Measurements from ENCODE around the gene FDPS.

- no peak for TF ChIP-seq POLR2AphosphoS5 (IDR thresholded peaks at IDR 0.05; ENCODE audit: low read depth, low read length)
- TF ChIP-seq TAF1 (IDR thresholded peaks at IDR 0.05; ENCODE audit: borderline replicate concordance, insufficient read depth, low read length): 0 out of 2 replicates have a peak, but pooled peaks have one; percentile 31
- TF ChIP-seq REST (IDR thresholded peaks at IDR 0.05; ENCODE audit: insufficient read depth in 1 of 2, low read depth in 2 of 2, low read length in 2 of 2): no peak
- no peak for TF ChIP-seq SIN3A (IDR thresholded peaks at IDR 0.05; ENCODE audit: borderline replicate concordance, insufficient read depth, low read length)
Measured at GRCh38 chr1:155323729-155324036, 15.0 kb downstream of the FDPS start.
